NCI-H2196 (cell line): ENCODE results near the gene BBOF1.
A peak's percentile ranks its signal among the peaks of the same experiment; 100 is the strongest.

ENCODE experiments used
- DNase-seq: peaks from one replicate; lab custom pipeline; 2025; ENCODE audit not compliant: unreplicated experiment; lab: John Stamatoyannopoulos, UW

BBOF1 gene

DNA sequence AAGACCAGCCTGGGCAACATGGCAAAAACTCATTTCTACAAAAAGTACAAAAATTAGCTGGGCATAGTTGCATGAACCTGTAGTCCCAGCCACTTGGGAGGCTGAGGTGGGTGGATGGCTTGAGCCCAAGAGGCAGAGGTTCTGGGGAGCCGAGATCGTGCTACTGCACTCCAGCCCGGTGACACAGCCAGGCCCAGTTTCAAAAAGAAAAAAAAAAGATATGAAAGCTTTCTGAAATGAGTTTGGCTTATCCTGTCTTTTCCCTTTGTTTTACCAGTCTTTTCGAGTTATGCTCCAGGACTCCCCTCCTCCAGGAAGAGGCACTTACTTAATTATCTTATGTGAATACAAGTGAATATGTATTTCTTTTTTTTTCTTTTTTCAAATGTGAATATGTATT is 3.2 kb downstream of the BBOF1 start:
- DNase-seq, result no peak

DNA sequence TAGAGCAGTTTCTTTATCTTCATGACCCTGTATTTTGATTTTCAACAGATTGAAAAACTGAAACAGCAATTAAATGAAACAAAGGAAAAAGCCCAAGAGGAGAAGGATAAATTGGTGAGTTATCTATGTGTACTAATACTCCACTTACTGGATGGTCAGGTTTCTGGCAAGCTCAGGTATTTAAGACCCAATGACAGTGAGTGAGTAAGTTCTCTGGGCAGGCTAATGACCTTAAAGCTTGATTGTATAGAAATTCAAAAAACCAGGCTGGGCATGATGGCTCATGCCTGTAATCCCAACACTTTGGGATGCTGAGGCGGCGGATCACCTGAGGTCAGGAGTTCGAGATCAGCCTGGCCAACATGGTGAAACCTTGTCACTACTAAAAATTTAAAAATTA is 10.0 kb downstream of the BBOF1 start:
- no peak for DNase-seq

DNA sequence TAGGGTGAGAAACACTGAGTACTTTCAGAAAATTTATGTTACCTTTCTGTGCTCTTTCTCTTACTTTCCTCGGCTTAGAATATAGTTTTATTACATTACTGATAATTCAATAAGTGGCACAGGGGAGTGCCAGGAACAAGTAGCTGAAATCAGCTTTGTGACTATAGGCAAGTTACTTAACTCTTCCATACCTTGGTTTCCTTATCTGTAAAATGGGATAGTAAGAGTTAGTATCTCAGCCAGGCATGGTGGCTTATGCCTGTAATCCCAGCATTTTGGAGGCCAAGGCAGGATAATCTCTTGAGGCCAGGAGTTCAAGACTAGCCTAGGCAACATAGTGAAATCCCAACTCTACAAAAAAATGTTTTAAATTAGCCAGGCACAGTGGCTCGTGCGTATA is 15.4 kb downstream of the BBOF1 start:
- no peak for DNase-seq

DNA sequence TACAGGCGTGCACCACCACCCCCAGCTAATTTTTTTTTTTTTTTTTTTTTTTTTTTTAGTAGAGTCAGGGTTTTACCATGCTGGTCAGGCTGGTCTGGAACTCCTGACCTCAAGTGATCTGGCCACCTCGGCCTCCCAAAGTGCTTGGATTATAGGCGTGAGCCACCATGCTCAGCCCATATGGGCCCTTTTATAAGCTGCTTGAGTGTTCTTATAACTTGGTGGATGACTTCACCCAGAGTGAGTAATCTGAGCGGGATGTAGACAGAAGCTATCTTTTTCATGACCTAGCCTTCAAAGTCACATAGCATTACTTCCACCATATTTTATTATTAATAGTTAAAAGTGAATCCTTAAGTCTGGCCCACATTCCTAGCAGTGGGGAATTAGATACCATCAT is 16.4 kb downstream of the BBOF1 start:
- DNase-seq, result no peak

DNA sequence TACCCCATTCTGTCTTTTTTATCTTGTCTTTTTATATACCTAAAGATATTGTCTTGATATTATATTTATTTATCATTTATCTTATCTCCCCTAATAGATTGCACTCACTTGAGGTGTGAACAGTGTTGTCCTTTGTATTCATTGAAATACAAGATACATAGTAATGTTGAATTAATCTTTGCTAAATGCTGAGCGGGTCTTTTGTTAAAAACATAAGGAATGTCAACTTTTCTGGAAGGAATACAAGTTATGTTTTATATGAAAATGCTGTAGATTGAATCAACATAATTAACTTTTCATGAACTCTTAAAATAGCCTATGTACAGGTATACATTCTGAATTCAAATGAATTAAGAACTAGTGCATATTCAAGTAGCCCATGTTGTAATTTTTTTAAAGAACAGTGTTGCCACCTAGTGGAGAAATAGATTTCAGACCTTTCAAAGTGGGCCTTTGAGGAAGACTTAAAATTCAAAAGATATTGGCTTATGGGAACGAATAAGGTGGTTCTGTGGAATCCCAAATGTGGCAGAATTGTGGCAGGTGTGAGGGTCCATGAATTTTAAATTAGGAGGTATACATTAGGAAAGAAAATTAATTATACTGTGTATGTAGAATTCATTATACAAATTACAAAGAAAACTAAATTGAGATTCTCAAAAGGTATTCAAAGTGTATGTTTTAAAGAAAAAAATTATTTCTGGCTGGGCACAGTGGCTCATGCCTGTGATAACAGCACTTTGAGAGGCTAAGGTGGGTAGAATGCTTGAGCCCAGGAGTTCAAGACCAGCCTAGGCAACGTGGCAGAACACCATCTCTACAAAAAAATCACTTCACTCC is 19.1 kb downstream of the BBOF1 start:
- no peak for DNase-seq

DNA sequence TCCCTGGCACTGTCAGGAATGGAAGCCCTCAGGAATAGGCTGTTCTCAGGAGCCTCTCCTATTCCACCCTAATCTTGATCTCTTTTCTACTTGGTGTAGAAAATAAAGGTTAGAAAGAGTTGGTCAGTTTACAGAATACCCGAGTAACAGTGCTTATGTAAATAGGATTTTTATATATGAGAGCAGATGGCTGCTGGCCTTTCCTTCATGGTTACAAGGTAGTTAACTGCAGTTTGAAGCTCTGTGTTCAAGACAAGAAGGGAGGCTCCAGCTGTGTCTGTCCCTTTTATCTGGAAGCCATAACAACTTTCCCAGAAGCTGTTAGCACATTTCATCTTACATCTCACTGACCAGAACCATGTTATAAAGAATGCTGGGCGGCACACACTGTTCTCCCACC is 23.1 kb downstream of the BBOF1 start:
- no peak for DNase-seq

DNA sequence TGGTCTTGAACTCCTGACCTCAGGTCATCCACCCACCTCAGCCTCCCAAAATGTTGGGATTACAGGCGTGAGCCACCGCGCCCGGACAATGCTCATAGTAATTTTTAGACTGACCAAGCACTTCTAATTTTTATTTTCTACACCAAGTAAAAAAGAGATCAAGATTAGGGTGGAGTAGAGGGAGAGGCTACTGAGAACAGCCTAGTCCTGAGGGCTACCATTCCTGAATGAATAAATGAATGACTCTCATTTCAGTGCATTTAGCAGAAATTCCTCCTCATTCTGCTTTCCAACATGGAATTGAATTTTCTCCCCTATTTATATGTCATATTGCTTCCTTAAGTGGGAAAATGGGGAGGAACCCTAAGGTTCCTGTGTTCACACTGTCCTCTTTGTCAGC is 26.4 kb downstream of the BBOF1 start:
- DNase-seq, result no peak

DNA sequence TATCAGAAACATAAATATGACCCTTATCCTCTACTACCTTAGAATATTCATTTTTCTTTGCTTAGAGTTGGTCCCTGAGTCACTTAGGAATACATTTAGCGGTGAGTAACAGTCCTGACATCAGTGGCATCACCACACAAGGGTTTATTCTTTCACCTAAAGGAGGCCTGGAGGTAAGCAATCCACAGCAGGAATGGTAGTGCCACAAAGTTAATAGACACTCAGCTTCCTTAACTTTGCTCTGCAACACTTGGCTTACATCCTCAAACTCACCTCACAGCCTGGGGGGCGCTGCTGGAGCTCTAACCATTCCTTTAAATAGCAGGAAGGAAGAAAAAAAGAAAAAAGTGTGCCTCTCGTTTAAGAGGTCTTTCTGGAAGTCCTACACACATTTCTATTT is 29.1 kb downstream of the BBOF1 start:
- DNase-seq, result no peak

DNA sequence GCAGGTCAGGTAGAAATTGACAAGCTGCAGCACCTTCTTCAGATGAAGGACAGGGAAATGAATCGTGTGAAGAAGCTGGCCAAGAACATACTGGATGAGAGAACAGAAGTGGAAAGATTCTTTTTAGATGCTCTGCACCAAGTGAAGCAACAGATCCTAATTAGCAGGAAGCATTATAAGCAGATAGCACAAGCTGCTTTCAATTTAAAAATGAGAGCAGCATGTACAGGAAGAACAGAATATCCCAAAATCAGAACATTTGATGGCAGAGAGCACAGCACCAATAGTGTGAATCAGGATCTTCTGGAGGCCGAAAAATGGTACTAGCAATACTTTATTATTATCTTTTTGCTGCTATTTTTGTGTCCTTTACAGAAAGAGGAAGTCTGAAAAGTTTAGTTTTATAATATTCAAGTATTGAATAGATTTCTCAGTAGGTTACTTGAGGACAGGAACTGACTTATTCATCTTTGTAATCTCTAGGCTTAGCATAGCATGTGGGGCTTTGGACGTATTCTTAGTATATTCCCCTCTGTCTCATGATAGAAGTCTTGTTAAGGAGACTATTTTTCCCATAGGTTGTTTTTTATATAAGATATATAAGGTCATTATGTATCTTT is 30.8 kb downstream of the BBOF1 start:
- DNase-seq, result no peak

DNA sequence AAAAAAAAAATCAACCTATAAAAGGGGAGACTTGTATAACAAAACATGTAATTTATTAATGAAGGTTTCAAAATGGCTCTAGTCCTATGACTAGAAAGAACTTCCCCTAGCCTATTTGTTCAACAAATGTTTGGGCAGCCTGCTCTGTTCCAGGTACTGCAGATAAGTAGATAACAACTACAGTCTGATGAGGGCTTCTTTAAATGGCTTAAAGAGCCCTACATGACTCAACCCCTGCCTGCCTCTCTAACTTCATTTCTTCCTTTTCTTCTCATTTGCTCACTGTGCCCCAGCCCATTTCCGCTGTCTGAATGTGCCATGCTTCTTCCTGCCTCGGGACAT is 43.6 kb downstream of the BBOF1 start:
- DNase-seq, result no peak

DNA sequence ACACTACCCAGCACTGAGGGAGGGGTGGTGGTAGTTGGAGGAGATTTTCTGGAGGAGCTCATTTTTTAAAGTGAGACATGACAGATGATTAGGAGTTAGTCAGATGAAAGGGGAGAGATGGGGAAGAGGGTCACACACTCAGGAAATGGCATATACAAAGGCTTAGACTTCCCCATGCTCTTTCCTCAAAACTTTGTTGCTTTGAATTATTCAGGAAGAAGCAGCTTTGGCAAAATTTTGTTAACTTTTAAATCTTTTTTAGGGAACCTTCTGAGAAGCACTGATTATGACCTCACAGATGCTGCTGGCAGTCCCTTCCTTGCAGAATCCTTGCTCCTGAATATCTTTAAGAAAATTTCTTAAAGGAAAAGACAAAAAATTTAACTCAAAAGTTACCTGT is 45.3 kb downstream of the BBOF1 start:
- no peak for DNase-seq

DNA sequence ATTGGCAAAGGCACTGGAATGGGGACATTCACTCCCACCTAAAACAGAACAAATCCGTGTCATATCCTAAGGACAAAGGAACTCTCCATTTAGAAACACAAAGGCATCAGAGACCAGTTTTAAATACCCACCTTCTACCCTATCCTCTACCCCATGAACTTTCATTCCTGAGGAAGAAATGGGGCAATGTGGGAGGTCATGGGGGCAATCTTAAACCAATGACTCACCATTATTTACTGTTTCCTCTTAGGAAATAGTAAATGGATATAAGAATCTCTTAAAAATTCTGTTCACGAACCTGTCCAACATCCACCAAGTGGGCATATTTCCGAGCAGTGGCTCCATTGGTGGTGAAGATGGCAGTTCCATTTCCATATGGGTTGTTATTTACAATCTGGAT is 45.7 kb downstream of the BBOF1 start:
- DNase-seq, result no peak

DNA sequence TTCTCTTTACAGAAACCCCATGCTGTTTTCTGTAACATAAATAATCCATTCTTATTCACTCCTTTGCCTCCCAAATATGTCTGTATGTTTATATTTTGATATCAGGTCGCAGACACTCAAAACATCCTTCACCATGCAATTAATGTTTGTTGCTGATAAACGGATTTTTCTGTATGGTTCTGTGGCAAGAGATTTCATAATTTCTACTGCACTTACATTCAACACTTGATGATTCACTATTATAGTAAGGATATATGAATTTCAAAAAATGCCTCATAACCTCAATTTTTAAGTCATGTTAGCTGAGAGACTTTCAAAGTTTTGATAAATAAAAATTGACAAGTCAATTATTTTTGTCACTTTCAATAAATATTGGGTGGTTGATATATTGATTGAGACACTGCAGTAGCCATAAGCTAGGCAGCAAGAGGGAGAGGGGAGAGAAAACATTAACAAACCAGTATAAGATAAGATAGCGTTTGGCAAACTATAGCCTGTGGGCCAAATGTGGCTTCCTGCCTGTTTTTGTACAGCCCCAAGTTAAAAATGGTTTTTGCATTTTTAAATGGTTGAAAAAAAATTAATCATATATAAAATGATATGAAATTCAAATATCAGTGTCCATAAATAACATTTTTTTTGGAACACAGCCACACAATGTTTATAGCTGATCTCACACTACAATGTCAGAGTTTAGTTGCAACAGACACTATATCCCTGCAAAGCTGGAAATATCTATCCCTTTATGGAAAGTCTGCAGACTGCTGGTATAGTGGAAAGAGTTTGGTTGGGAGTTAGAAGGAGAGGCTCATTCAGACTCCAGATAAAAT is 46.8 kb downstream of the BBOF1 start:
- no peak for DNase-seq

DNA sequence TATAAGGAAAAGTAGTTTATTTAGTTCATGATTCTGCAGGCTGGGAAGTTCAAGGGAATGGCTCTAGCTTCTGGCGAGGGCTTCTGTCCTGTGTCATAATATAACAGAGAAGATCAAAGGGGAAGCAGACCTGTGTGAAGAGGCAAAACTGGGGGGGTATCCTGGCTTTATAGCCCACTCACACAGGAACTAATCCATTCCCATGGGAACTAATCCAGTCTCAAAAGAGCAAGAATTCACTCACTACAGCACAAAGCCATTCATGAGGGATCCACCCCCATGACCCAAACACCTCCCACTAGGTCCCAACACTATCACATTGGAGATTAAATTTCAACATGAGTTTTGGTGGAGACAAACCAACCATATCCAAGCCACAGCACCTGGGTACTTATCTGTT is 58.3 kb downstream of the BBOF1 start:
- DNase-seq, result no peak

DNA sequence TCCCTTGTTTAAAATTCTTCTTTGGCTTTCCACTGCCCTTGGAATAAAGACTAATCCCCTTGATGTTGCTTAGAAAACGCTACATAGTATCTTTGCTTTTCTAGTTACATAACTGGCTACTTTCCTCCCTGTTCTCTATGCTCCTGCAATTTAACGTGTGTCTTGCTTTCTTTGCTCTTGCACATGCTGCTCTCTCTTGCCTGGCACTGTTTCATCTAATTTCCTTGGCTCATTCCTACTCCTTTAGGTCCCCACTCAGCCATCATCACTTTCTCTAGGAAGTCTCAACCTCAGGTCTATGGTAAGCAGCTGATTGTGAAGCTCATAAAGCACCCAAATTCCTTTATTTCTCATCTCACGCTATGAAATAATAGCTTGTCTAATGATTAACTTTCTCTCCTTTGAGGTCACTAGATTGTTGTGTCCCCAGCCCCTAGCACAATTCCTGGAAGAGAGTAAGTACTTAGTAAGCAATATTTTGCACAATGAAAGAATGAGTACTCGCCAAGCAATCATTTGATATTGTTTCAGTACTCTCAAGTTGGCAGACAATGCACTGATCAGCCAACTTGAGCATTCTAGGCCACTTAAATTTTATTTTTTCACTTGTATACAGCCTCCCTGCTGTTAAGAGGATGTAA is 61.8 kb downstream of the BBOF1 start:
- no peak for DNase-seq

DNA sequence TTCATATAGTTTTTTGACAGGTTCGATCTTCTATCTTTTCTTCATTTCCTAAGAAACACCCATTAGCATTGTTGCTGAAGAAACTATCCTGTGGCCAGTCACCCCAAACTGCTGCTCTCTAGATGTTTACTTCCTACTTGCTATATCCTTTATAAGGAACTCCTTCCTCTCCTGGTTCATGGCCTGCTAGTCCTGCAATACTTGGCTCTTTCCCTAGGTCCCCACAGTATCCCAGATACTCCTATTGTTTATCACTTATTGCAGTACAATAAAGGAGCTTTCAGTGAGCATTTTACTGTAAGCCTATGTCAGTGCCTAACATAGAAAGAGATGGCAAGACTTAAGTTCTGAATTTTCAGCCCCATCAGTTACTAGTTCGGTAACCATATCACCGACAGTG is 62.3 kb downstream of the BBOF1 start:
- DNase-seq, result no peak

DNA sequence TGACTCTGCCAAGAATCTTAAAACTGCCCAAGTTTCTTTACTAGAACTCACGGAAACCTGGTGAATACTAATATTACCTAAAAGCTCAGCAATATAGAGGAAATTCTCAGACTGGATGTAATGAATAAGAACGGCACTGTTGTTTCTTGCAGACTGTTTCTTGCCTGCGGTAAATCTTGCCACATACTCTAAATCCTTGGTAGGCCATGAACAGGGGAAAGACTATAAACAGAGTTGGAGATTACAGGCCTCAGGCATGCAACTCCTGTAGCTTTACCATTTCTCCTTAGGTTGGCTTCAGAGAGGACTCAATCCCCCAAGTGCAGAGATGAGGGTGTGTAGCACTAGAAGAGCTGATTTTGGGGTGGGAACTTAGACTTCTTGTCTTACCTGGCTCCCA is 64.0 kb downstream of the BBOF1 start:
- no peak for DNase-seq

DNA sequence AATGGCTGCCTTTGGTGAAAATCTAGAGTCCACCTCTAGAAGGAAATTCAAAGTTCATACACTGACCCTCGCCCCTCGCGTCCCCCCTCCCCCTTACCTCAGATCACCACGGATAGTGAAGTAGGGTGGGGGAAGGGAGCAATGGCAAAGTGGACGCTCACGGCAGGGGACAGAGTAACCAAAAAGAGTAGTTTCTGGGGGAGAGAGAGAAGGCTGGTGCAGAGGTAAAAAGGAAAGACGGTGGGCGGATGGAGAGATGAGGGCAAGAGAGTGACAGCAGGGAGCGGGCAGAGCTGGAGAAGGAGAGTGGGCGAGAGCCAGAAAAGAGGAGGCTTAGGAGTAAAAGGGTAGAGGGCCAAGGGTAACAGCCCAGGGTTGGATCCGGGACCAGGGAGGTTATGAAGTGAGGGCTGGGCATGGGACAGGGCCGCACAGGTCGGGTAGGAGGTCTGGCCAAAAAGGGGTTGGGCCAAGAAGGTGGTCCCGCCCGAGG is 64.7 kb downstream of the BBOF1 start:
- no peak for DNase-seq

DNA sequence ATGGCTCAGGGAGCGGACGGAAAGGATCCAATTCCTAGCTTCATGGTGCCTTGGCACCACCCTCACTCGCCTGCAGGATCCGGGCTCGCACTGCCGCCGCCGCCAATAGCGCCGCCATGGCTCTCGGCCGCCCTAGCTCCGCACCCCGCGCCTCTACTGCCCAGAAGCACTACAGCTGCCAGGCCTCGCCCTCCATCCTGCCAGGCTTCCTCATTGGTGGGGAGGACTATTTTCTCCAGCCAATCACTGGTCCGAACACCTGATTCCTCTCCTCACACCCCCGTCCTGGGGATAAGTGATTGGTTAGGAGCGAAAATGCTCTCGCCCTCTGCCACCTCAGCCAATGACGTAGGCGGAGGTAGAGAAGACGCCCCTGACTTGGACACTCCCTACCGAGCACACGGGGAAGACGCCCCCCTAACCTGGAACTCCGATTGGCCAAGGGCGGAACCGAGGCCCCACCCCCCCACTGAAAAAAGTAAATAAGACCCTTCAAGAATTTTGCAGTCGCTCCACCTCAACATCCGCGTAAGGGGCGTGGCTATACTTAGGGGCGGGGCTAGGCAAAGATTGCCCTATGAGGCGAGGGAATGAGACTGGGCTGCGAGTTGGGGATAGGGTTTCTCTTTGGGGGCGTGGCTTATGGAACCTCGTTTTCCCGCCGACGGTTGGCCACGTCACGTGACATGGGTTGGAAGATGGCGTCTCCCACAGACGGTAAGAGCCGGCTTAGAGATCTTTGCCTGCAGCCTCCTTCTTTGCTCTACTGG is 65.3 kb downstream of the BBOF1 start, which contains the start of the genes ALDH6A1 and LIN52:
Gene ALDH6A1, minus strand, starts transcription at position 177 of the 770 bp plus-strand sequence. Its CDS starts 59 bp downstream, at position 118.
Gene LIN52, plus strand, starts transcription at position 680 of the 770 bp plus-strand sequence. Its CDS starts 19 bp downstream, at position 699.
- DNase-seq, result peak; percentile 100

DNA sequence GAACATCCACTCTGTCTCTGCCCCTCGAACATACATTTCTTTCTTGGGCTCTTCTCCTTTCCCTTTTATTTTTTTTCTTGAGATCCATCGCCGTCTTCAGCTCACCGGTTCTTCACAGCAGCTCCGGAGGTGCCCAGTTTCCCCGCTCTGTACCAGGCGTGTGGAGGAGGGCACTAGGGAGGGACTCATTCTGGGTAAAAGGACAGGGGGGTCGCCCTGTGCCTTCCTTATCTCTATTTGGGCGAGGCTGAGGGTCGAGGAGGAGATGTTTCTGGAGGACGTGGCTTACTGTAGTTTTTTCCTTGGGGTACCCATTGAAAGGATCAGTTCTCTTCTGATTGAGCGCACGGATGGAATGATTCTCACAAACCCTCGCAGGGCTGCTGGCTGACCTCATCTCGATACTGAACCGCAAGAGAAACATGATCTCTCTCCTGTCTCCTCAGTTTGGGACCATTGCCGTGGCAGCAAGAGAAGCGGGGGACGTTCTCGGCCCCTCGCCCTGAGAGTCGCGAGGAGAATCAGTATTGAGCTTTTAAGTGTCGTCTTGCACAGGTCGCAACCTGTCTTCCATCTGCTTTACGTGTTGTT is 66.0 kb downstream of the BBOF1 start:
- DNase-seq, result peak; percentile 37
